ENCODE measurements around the gene RTL9. TPM values are rescaled to one million over a fixed set of nuclear protein-coding genes. Genes with fewer than 3 reads are reported as not detected.
"Not testable (repeated sequence)": the region's sequence is repeated elsewhere in the genome, so short reads cannot be mapped to it uniquely, and the experiment has no call there.

RTL9 gene
- total RNA-seq = 0.39 TPM

DNA sequence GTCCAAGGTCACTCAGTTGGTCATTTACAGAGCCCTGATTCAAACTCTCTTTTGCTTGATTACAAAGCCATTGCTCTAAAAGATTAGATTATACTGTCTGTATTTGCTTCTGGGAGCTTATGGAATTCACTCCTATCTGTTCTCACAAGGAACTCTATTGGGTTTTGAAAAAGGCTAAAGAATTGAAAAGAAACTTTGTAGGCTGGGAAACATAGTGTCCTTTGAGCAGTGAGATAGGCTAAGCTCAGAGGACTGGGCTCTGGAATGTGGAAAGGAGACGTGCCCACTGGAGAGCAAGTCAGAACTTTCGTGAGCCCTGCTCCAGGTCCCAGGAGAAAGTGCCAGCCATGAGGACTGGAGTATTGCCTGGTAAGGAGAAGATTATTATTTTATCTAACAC is at the start of gene RTL9:
TSS of gene RTL9 (plus strand) at position 301 of the 400 bp plus-strand sequence. CDS start 91,770 bp downstream, outside the sequence.
- DNase-seq = no peak

DNA sequence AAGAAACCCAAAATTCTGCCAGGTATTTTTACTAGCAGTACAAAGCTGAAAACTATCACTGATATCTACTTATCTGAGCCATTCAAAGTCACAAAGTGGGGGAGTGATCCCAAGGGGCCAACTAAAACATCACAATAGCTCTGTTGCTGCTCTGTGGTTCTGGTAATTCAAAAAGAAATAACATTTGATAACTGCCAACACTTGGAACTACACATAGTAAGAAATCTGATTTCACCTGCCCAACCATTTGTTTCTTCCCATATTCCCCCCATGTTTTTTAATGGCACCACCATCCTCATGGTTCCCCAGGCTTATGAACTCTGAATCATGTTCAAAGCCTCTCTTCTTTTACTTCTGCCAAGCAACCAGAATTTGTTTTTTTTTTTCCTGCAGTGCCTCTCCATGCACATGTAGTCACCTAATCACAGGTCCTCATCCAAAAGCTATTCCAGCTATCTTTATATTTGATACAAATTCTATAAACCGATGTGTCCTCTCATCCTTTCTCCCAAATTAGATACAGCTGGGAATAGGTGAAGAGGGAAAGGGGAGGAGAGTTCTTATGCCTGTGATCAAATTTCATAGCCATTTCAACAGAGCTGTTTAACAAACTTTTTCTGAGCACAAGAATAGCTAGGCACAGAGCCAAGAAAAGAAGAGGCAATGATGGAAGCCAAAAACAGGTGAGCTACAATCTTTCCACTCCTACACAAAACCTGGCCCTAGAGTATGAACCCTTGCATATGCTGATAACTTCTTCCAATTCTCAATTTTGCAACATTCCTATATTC is 48.5 kb upstream of the RTL9 start:
- no peak for DNase-seq

DNA sequence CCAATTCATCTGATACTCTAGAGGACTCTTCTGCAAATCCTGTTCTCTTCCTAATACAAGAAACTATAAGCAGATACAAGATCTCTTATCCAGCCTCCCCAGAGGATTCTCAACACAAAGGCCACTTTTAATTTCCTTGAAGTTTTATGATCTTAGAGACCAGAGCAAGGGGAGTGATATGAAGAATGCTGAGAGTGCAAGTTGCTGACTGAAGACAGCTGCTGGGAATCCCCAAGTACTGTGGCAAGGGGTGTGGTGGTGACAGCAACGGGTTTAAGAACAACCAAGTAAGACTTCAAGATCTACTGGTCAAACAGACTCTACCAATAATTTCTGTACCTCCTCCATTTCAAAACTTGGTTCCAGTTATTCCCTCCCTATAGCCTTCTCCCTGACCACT is 47.8 kb upstream of the RTL9 start:
- no peak for DNase-seq

GRCh38 chrX:110311437-110312230 is 47.0 kb upstream of the RTL9 start:
- DNase-seq = no peak

DNA sequence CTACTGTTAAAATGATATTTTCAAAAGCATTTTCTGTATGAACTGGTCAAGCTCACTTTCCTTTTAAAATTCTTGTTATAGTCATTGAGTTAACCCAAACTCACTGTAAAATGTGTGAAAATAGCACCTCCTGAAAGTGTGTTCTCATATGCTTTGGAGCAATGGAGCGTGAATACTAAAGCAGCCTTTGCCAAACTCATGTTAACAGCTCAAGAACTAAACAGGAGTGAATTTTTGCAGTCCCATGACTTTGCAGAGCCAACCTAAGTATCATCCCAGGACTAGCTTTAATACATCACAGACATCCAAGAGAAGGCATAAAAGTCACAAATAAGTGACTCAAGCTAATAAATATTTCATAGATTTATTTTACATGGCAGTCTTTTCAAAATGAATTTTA is 43.1 kb upstream of the RTL9 start:
- no peak for DNase-seq

- no peak for DNase-seq
Measured at GRCh38 chrX:110316351-110317060, 42.1 kb upstream of the RTL9 start.

DNA sequence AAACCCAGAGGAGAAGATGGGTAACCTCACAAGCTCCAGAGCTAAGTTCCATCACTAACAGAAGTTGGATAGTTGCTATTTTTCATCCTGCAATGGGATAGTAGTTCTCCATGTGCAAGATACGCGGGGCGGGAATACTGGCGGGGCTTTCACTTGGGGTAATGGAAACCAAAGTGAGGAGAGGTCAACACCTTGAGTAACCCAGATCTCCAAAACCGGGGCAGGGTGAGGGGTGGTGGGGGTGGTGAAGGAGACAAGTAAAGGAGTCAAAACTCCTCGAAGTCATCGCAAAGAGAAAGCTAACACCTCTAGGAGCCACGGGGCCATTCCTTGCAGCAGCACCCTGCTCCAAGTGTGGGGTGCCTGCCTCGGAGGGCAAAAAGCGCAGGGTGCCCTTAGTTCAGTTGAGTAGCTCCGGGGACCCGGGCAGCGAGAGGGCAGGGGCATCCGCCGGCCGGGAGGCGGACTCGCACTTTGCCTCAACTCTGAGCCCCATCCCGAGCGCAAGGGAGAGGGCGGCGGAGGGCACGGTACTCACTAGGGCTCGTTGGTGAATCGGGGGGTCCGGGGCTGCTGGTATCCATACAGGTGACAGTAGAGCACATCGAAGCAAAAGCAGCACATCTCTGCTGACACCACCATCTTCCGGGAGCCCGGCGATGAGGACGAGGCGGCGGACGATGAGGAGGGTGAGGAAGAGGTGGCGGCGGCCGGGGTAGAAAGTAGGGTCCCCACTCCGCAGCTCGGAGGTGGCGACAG is 41.4 kb upstream of the RTL9 start:
- no peak for DNase-seq

DNA sequence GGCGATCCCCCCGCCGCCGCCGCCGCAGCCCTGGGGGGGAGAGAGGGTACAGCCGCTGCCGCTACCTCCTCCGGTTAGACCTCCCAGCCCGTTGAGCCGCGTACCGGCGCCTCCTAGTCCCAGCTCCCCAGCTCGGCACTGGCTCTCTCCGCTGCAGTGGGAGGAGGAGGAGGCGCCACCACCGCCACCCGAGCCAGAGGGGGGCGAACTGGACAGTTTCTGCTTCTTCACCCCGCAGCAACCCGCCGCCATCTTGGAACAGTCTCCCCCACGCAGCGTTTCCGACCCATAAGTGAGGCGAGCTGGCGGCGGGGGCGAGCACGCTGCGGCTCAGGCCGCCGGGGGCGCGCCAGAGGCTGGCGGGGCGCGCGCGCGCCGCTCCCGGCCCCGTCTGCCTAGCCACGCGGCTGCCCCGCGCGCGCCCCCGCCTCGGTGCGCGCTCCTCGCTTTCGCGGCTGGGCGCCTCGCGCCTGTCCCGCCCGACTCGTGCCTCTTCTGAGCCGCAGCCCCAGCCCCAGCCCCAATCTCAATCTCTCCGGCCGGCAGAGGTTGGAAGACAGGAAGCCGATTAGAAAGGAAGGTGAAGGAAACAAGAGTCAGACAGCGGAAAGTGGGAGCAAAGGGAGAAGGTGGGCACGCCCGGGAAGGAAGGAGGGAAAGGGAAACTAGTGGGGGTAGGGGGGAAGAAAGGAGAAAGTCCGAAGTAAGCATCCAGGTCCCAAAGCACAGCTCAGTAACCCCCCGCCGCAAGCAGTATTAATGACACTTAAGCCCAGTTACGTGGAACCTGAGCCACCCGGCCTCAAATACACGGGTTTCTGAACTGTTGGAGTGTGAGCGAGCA is 40.6 kb upstream of the RTL9 start, which contains the start of gene AMMECR1:
TSS of gene AMMECR1 (minus strand) at position 266 of the 844 bp plus-strand sequence. CDS start at position 252, 14 bp downstream.
- peak; percentile 61 for DNase-seq

DNA sequence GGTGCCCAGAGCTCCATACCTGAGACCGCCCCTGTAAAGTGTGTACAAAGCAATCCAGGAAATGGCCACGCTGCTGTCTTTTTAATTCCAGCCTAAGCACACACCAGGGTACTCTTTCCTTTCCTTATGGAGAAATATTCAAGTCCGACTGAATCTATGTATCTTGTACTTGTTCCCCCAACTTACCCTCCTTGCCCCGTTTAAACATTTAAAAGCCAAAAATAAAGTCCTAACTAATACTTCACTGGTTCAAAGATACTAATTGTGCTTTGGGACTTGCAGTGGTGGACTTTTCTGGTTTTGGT is 40.0 kb upstream of the RTL9 start:
- no peak for DNase-seq

DNA sequence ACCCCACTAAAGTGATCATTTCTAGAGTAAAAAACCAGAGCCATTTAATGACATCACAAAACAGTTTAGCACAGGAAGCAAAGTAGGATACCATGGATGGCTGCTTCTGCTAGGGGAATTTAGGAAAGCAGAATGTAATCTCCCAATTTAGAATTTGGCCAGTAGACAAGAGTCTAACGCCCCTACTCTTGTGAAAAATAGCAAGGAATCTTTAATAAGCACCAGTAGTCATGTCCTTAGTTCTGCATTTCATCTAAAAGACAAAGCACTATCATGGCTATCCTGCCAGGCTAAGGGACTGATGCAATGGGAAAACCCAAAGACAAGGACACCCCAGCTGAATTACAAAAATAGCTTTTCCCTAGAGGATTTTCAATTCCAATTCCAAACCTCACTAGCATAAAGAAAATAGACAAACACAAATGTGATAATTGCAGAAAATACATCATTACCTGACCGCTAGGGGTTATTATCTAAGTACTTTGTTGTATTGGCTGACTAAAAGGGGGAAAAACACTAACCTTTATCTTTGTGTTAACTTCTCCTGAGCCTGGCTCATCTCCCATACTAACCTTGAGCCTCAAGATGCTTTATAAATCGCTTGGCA is 38.2 kb upstream of the RTL9 start:
- no peak for DNase-seq

- DNase-seq = no peak
Measured at GRCh38 chrX:110321081-110321480, 37.6 kb upstream of the RTL9 start.

- no peak for DNase-seq
Measured at GRCh38 chrX:110321670-110322069, 37.0 kb upstream of the RTL9 start.

- DNase-seq = no peak
Measured at GRCh38 chrX:110322603-110323002, 36.0 kb upstream of the RTL9 start.

DNA sequence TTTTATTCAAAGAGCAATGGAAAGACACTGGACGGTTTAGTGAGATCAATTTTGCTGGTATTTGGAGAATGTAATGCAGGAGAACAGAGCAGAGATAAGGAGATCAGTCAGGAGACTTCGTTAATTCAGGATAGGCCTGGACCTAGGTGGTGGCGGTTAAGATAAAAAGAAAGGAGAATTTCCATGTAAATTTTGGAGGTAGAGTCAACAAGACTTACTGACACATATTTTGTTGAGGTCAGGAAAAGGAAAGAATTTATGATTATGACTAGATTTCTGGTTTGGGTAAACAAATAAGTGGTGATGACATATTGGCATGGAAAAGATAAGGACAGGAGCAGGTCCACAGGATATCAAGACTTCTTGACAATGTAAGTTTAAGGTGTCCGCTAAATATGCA is 31.9 kb upstream of the RTL9 start:
- no peak for DNase-seq

- DNase-seq = no peak
Measured at GRCh38 chrX:110327336-110327735, 31.3 kb upstream of the RTL9 start.

- DNase-seq = not testable (repeated sequence)
Measured at GRCh38 chrX:110328613-110329012, 30.0 kb upstream of the RTL9 start.

GRCh38 chrX:110331444-110332030 is 27.1 kb upstream of the RTL9 start:
- no peak for DNase-seq

- not testable (repeated sequence) for DNase-seq
Measured at GRCh38 chrX:110333458-110333857, 25.2 kb upstream of the RTL9 start.

- DNase-seq = no peak
Measured at GRCh38 chrX:110338935-110339334, 19.7 kb upstream of the RTL9 start.
